Right lobe of liver (tissue), 4 donors: ENCODE data around the gene ATG2A.

Experiments used
- CTCF ChIP-seq, 4 donors: fragments of 200-600 bp in 3 of 4; fragments of 450-650 bp in 1 of 4; IDR thresholded peaks; one replicate each; pipeline versions ENCODE4 v1.5.1 to v1.8.0; 2016 to 2022; ENCODE audit warnings: antibody characterized with exemption in 4 of 4, mild to moderate bottlenecking in 2 of 4
- POLR2A ChIP-seq: fragments of 450-650 bp; IDR thresholded peaks from one replicate; pipeline ENCODE4 v1.6.1; 2017; ENCODE audit warnings: antibody characterized with exemption, mild to moderate bottlenecking
- donor health status: DM: no; HTN: no; CAD: no.
- donor health status: DM: no; HTN: no; CAD: no.
- donor health status: DM: no; HTN: yes; CAD: no.

- TF ChIP-seq POLR2A = no peak
- no peak for TF ChIP-seq CTCF (IDR thresholded peaks at IDR 0.05)
Measured at GRCh38 chr11:64857485-64857884, 59.5 kb downstream of the ATG2A start.
